ENCODE data around the gene HNMT. TPM values are rescaled to one million over a fixed set of nuclear protein-coding genes. Genes with fewer than 3 reads are reported as not detected.

HNMT gene
- total and polyA plus RNA-seq, 2 donors: 16.6 to 17.0 TPM

GRCh38 chr2:138012082-138012481 lies 47.8 kb downstream of the HNMT start:
- H3K4me1 ChIP-seq (ENCODE audit: control insufficient read depth in 2 of 2, insufficient read depth in 2 of 2, low read length in 2 of 2): no peaks in the 10 kb centered on the region
- WGBS: 95% methylated on average over 3 of the region's 3 CpGs
- no peaks in the 10 kb centered on the region for H3K9me3 ChIP-seq (ENCODE audit: control insufficient read depth in 2 of 2, insufficient read depth in 1 of 2, low read length in 1 of 2)
- no peaks in the 10 kb centered on the region for H3K27me3 ChIP-seq (ENCODE audit: control insufficient read depth in 2 of 2, insufficient read depth in 1 of 2, low read length in 1 of 2)
- H3K27ac ChIP-seq (ENCODE audit: low read depth in 1 of 2, low read length in 1 of 2): no peak overlapping the region
- DNase-seq (ENCODE audit: low read depth in 6 of 9, low spot score in 9 of 9): no peak
- no peak overlapping the region for H3K4me3 ChIP-seq (ENCODE audit: low read length in 2 of 2)
- no peaks in the 10 kb centered on the region for H3K36me3 ChIP-seq (ENCODE audit: control insufficient read depth in 2 of 2, insufficient read depth in 2 of 2, low read length in 1 of 2)

GRCh38 chr2:138012968-138013367 lies 48.7 kb downstream of the HNMT start:
- DNase-seq (ENCODE audit: low read depth in 6 of 9, low spot score in 9 of 9): no peak
- H3K27me3 ChIP-seq (ENCODE audit: control insufficient read depth in 2 of 2, insufficient read depth in 1 of 2, low read length in 1 of 2): no peaks in the 10 kb centered on the region
- 97% methylated on average over 3 of the region's 3 CpGs for WGBS
- no peaks in the 10 kb centered on the region for H3K36me3 ChIP-seq (ENCODE audit: control insufficient read depth in 2 of 2, insufficient read depth in 2 of 2, low read length in 1 of 2)
- no peaks in the 10 kb centered on the region for H3K9me3 ChIP-seq (ENCODE audit: control insufficient read depth in 2 of 2, insufficient read depth in 1 of 2, low read length in 1 of 2)
- H3K27ac ChIP-seq (ENCODE audit: low read depth in 1 of 2, low read length in 1 of 2): no peak overlapping the region
- H3K4me3 ChIP-seq (ENCODE audit: low read length in 2 of 2): no peak overlapping the region
- H3K4me1 ChIP-seq (ENCODE audit: control insufficient read depth in 2 of 2, insufficient read depth in 2 of 2, low read length in 2 of 2): no peaks in the 10 kb centered on the region

GRCh38 chr2:138013639-138014038 lies 49.4 kb downstream of the HNMT start:
- no peaks in the 10 kb centered on the region for H3K27me3 ChIP-seq (ENCODE audit: control insufficient read depth in 2 of 2, insufficient read depth in 1 of 2, low read length in 1 of 2)
- H3K27ac ChIP-seq (ENCODE audit: low read depth in 1 of 2, low read length in 1 of 2): no peak overlapping the region
- H3K4me3 ChIP-seq (ENCODE audit: low read length in 2 of 2): no peak overlapping the region
- 95% methylated on average over 2 of the region's 2 CpGs for WGBS
- H3K4me1 ChIP-seq (ENCODE audit: control insufficient read depth in 2 of 2, insufficient read depth in 2 of 2, low read length in 2 of 2): no peaks in the 10 kb centered on the region
- DNase-seq (ENCODE audit: low read depth in 6 of 9, low spot score in 9 of 9): no peak
- H3K9me3 ChIP-seq (ENCODE audit: control insufficient read depth in 2 of 2, insufficient read depth in 1 of 2, low read length in 1 of 2): no peaks in the 10 kb centered on the region
- H3K36me3 ChIP-seq (ENCODE audit: control insufficient read depth in 2 of 2, insufficient read depth in 2 of 2, low read length in 1 of 2): no peaks in the 10 kb centered on the region

- WGBS: 95% methylated on average over 3 of the region's 3 CpGs
- H3K9me3 ChIP-seq (ENCODE audit: control insufficient read depth in 2 of 2, insufficient read depth in 1 of 2, low read length in 1 of 2): no peaks in the 10 kb centered on the region
- no peaks in the 10 kb centered on the region for H3K36me3 ChIP-seq (ENCODE audit: control insufficient read depth in 2 of 2, insufficient read depth in 2 of 2, low read length in 1 of 2)
- no peak overlapping the region for H3K4me3 ChIP-seq (ENCODE audit: low read length in 2 of 2)
- DNase-seq (ENCODE audit: low read depth in 6 of 9, low spot score in 9 of 9): no peak
- H3K27ac ChIP-seq (ENCODE audit: low read depth in 1 of 2, low read length in 1 of 2): no peak overlapping the region
- H3K27me3 ChIP-seq (ENCODE audit: control insufficient read depth in 2 of 2, insufficient read depth in 1 of 2, low read length in 1 of 2): no peaks in the 10 kb centered on the region
- no peaks in the 10 kb centered on the region for H3K4me1 ChIP-seq (ENCODE audit: control insufficient read depth in 2 of 2, insufficient read depth in 2 of 2, low read length in 2 of 2)
Measured at GRCh38 chr2:138015494-138015893, 51.2 kb downstream of the HNMT start.

- WGBS: 98% methylated on average over 3 of the region's 3 CpGs
- H3K4me3 ChIP-seq (ENCODE audit: low read length in 2 of 2): no peak overlapping the region
- H3K9me3 ChIP-seq (ENCODE audit: control insufficient read depth in 2 of 2, insufficient read depth in 1 of 2, low read length in 1 of 2): no peaks in the 10 kb centered on the region
- no peaks in the 10 kb centered on the region for H3K4me1 ChIP-seq (ENCODE audit: control insufficient read depth in 2 of 2, insufficient read depth in 2 of 2, low read length in 2 of 2)
- H3K27ac ChIP-seq (ENCODE audit: low read depth in 1 of 2, low read length in 1 of 2): no peak overlapping the region
- no peak for DNase-seq (ENCODE audit: low read depth in 6 of 9, low spot score in 9 of 9)
- no peaks in the 10 kb centered on the region for H3K36me3 ChIP-seq (ENCODE audit: control insufficient read depth in 2 of 2, insufficient read depth in 2 of 2, low read length in 1 of 2)
- H3K27me3 ChIP-seq (ENCODE audit: control insufficient read depth in 2 of 2, insufficient read depth in 1 of 2, low read length in 1 of 2): no peaks in the 10 kb centered on the region
Measured at GRCh38 chr2:138016351-138017087, 52.2 kb downstream of the HNMT start.

GRCh38 chr2:138017824-138018223 lies 53.6 kb downstream of the HNMT start:
- Histone ChIP-seq H3K9me3 (ENCODE audit: control insufficient read depth in 2 of 2, insufficient read depth in 1 of 2, low read length in 1 of 2) (no peaks in the 10 kb centered on the region), H3K4me3 (ENCODE audit: low read length in 2 of 2) (no peak overlapping the region), H3K27me3 (ENCODE audit: control insufficient read depth in 2 of 2, insufficient read depth in 1 of 2, low read length in 1 of 2) (no peaks in the 10 kb centered on the region), H3K36me3 (ENCODE audit: control insufficient read depth in 2 of 2, insufficient read depth in 2 of 2, low read length in 1 of 2) (no peaks in the 10 kb centered on the region), H3K4me1 (ENCODE audit: control insufficient read depth in 2 of 2, insufficient read depth in 2 of 2, low read length in 2 of 2) (no peaks in the 10 kb centered on the region), H3K27ac (ENCODE audit: low read depth in 1 of 2, low read length in 1 of 2) (no peak overlapping the region)
- WGBS: 79% methylated on average over 1 of the region's 1 CpG
- no peak for DNase-seq (ENCODE audit: low read depth in 6 of 9, low spot score in 9 of 9)

GRCh38 chr2:138018866-138019688 lies 54.8 kb downstream of the HNMT start:
- Histone ChIP-seq H3K27me3 (ENCODE audit: control insufficient read depth in 2 of 2, insufficient read depth in 1 of 2, low read length in 1 of 2) (no peaks in the 10 kb centered on the region), H3K4me1 (ENCODE audit: control insufficient read depth in 2 of 2, insufficient read depth in 2 of 2, low read length in 2 of 2) (no peaks in the 10 kb centered on the region), H3K4me3 (ENCODE audit: low read length in 2 of 2) (no peak overlapping the region), H3K36me3 (ENCODE audit: control insufficient read depth in 2 of 2, insufficient read depth in 2 of 2, low read length in 1 of 2) (no peaks in the 10 kb centered on the region), H3K9me3 (ENCODE audit: control insufficient read depth in 2 of 2, insufficient read depth in 1 of 2, low read length in 1 of 2) (no peaks in the 10 kb centered on the region), H3K27ac (ENCODE audit: low read depth in 1 of 2, low read length in 1 of 2) (no peak overlapping the region)
- DNase-seq (ENCODE audit: low read depth in 6 of 9, low spot score in 9 of 9): no peak
- 93% methylated on average over 3 of the region's 3 CpGs for WGBS

- Histone ChIP-seq H3K4me3 (ENCODE audit: low read length in 2 of 2) (no peak overlapping the region), H3K4me1 (ENCODE audit: control insufficient read depth in 2 of 2, insufficient read depth in 2 of 2, low read length in 2 of 2) (no peaks in the 10 kb centered on the region), H3K27ac (ENCODE audit: low read depth in 1 of 2, low read length in 1 of 2) (no peak overlapping the region), H3K36me3 (ENCODE audit: control insufficient read depth in 2 of 2, insufficient read depth in 2 of 2, low read length in 1 of 2) (no peaks in the 10 kb centered on the region), H3K9me3 (ENCODE audit: control insufficient read depth in 2 of 2, insufficient read depth in 1 of 2, low read length in 1 of 2) (no peaks in the 10 kb centered on the region), H3K27me3 (ENCODE audit: control insufficient read depth in 2 of 2, insufficient read depth in 1 of 2, low read length in 1 of 2) (no peaks in the 10 kb centered on the region)
- no peak for DNase-seq (ENCODE audit: low read depth in 6 of 9, low spot score in 9 of 9)
- WGBS: 97% methylated on average over 1 of the region's 1 CpG
Measured at GRCh38 chr2:138020432-138020831, 56.2 kb downstream of the HNMT start.

- no peaks in the 10 kb centered on the region for H3K4me1 ChIP-seq (ENCODE audit: control insufficient read depth in 2 of 2, insufficient read depth in 2 of 2, low read length in 2 of 2)
- H3K9me3 ChIP-seq (ENCODE audit: control insufficient read depth in 2 of 2, insufficient read depth in 1 of 2, low read length in 1 of 2): no peaks in the 10 kb centered on the region
- no peak overlapping the region for H3K4me3 ChIP-seq (ENCODE audit: low read length in 2 of 2)
- no peaks in the 10 kb centered on the region for H3K36me3 ChIP-seq (ENCODE audit: control insufficient read depth in 2 of 2, insufficient read depth in 2 of 2, low read length in 1 of 2)
- DNase-seq (ENCODE audit: low read depth in 6 of 9, low spot score in 9 of 9): no peak
- H3K27ac ChIP-seq (ENCODE audit: low read depth in 1 of 2, low read length in 1 of 2): no peak overlapping the region
- H3K27me3 ChIP-seq (ENCODE audit: control insufficient read depth in 2 of 2, insufficient read depth in 1 of 2, low read length in 1 of 2): no peaks in the 10 kb centered on the region
- 97% methylated on average over 1 of the region's 1 CpG for WGBS
Measured at GRCh38 chr2:138021154-138021553, 56.9 kb downstream of the HNMT start.
